SJCRH30 (cell line): ENCODE results near the gene FIZ1. TPM values are rescaled to one million over a fixed set of nuclear protein-coding genes. Genes with fewer than 3 reads are reported as not detected.
"Not testable (repeated sequence)": the region's sequence is repeated elsewhere in the genome, so short reads cannot be mapped to it uniquely, and the experiment has no call there.

ENCODE experiments used
- DNase-seq, 2 experiments: peaks; one replicate each; pipeline ENCODE4 v3.0.0-alpha.2; 2015 to 2020
- H3K27ac ChIP-seq: fragments of 250-450 bp; sonication (Bioruptor Pico); 2 replicates; pipeline ENCODE4 v1.5.1; 2020; ENCODE audit warnings: mild to moderate bottlenecking, moderate library complexity
- H3K27me3 ChIP-seq: fragments of 250-450 bp; sonication (Bioruptor Pico); 2 replicates; pipeline ENCODE4 v1.5.1; 2020; ENCODE audit warnings: mild to moderate bottlenecking, moderate library complexity
- H3K36me3 ChIP-seq: fragments of 250-450 bp; sonication (Bioruptor Pico); 2 replicates; pipeline ENCODE4 v1.5.1; 2020; ENCODE audit warnings: mild to moderate bottlenecking, moderate library complexity
- H3K4me1 ChIP-seq: fragments of 250-450 bp; sonication (Bioruptor Pico); 2 replicates; pipeline ENCODE4 v1.5.1; 2020; ENCODE audit warnings: mild to moderate bottlenecking, moderate library complexity
- H3K4me3 ChIP-seq: fragments of 250-450 bp; sonication (Bioruptor Pico); 2 replicates; pipeline ENCODE4 v1.5.1; 2020; ENCODE audit warnings: mild to moderate bottlenecking, moderate library complexity
- H3K9me3 ChIP-seq: fragments of 250-450 bp; sonication (Bioruptor Pico); replicated peaks from 2 replicates; pipeline ENCODE4 v1.5.1; 2020; ENCODE audit warnings: mild to moderate bottlenecking, moderate library complexity
- total RNA-seq: library from RNA; depleted of rRNA; stranded (reverse); fragments of >200 nt; shearing (Covaris generic); gene quantifications from 2 replicates; pipeline ENCODE4 v1.2.3, GENCODE V29; 2014

Gene FIZ1
- total RNA-seq, 1 experiment from 2014 or later: 7.9 TPM

DNA sequence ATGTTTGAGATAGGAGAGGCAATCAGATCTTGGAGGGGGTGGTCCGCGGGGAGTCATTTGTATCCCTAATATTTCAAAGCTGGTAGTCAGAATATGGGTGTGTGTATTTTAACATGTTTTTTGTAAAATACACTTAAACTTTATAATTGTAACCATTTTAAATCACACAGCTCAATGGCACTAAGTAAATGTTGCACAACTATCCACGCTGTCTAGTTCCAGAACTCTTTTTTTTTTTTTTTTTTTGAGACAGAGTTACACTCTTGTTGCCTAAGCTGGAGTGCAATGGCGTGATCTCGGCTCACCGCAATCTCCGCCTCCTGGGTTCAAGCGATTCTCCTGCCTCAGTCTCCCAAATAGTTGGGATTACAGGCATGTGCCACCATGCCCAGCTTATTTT is 15.4 kb downstream of the FIZ1 start:
- H3K4me3 ChIP-seq, H3K27me3 ChIP-seq: not testable (repeated sequence)

DNA sequence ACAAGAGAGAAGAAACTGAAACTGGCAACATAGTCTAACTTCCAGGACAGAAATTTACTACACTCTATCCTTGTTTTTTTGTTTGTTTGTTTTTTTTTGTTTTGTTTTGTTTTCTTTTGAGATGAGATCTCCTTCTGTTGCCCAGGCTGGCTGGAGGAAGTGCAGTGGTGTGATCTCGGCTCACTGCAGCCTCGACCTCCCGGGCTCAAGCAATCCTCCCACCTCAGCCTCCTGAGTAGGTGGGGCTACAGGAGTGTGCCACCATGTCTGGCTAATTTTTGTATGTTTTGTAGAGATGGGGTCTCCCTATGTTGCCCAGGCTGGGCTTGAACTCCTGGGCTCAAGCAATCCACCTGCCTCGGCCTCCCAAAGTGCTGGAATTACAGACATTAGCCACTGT is 17.0 kb downstream of the FIZ1 start:
- not testable (repeated sequence) for H3K27me3 ChIP-seq, H3K4me3 ChIP-seq, H3K9me3 ChIP-seq, H3K27ac ChIP-seq, DNase-seq, H3K36me3 ChIP-seq
- H3K4me1 ChIP-seq: peaks cover 15% of the 10 kb centered on the region

More for the DNA sequence above, 15.4 kb downstream of the FIZ1 start:
- not testable (repeated sequence) for H3K36me3 ChIP-seq, DNase-seq, H3K9me3 ChIP-seq, H3K27ac ChIP-seq
- peaks cover 15% of the 10 kb centered on the region for H3K4me1 ChIP-seq

DNA sequence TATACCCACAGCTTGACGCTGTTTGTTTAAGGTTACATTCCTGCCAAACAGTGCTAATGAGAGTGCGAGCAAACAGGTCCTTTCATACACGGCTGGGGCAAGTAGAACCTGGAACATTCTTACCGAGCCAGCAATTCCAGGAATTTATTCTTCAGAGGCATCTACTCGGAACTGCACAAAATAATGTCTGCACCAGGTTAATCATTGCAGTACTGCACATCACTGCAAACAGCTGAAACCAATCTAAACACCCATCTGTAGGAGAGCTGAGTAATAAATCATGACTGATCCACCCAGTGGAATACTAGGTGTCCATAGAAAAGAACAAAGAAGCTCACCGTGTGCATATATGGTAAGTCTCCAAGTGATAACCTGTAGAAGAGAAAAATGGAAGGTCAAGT is 17.5 kb downstream of the FIZ1 start:
- Histone ChIP-seq H3K4me3 (no peak overlapping the region), H3K36me3 (peaks cover 3% of the 10 kb centered on the region; the same call in 1 of the 2 replicates), H3K9me3 (no peaks in the 10 kb centered on the region)

DNA sequence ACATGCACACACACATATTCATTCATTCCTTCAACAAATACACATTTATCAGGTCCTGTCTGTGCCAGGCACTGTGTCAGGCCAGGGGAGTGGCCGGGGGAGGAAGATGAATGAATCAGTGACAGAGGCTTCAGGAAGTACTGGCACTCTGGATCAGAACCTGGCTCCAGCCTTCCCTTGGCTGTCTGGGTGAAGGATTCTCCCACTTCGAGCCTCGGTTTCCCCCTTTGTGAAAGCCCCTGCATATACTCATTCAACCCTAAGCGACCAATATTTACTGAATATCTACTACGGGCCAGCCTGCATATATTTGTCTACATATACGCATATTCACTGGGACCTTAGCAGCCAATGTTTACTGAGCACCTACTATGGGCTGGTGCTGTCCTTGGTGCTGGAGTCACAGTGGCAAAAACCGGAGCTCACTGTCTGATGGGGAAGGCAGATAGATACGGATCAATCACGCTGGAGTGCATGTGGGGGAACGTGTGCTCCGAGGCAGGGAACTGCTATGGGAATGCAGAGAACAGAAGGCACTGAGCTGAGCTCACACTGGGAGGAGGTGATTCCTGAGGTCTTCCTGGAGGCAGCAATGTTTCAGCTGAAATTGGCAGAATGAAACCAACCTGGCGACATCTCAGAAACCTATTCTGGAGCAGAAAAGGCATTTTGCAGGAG is 18.0 kb downstream of the FIZ1 start:
- H3K4me3 ChIP-seq: peak overlapping the region; percentile 94
- H3K4me1 ChIP-seq: peaks cover 7% of the 10 kb centered on the region
- no peaks in the 10 kb centered on the region for H3K9me3 ChIP-seq
- no peaks in the 10 kb centered on the region for H3K27me3 ChIP-seq
- peaks cover 6% of the 10 kb centered on the region; the same call in 1 of the 2 replicates for H3K36me3 ChIP-seq
- peak overlapping the region; percentile 74; the same call in 1 of the 2 replicates for H3K27ac ChIP-seq
- no peak for DNase-seq

More for the DNA sequence above, 17.5 kb downstream of the FIZ1 start:
- DNase-seq: no peak
- Histone ChIP-seq H3K27ac (no peak overlapping the region), H3K27me3 (no peaks in the 10 kb centered on the region), H3K4me1 (peaks cover 13% of the 10 kb centered on the region)

DNA sequence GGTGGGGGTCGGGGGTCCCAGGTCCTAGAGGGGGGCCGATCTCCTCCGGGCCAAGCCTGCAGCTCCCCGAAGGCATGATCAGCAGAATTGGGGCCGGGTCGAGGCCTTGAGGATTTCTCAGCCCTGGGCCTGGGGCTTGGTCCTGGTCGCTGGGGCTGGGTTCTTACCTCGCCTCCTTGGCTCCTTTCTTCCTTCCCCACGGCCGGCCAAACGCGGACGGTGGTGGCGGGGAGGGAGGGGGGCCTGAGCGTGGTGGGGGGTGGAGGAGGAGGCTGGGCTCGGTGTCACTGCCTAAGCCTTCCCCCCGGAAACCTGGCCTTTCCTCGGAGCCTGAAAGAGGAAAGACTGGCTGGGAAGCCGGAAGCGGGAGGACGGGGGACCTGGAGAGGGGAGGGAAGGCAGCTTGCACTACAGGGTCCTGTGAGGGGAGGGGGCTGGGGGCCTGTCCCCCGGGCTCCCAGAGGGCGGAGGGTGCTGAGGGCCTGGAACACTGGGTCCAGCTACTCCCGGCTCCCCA is 18.6 kb downstream of the FIZ1 start, which contains the start of gene ZNF579:
ZNF579 (minus strand) TSS at position 221 of the 517 bp plus-strand sequence. CDS start 1,209 bp downstream, outside the sequence.
- H3K27ac ChIP-seq: peak within 1 kb of the TSS; percentile 74
- DNase-seq: peak; percentile 92 to 94
- peaks cover 7% of the 10 kb centered on the region; the same call in 1 of the 2 replicates for H3K36me3 ChIP-seq
- peak within 1 kb of the TSS; percentile 94 for H3K4me3 ChIP-seq
- no peaks in the 10 kb centered on the region for H3K9me3 ChIP-seq
- no peaks in the 10 kb centered on the region for H3K27me3 ChIP-seq
- peaks cover 6% of the 10 kb centered on the region for H3K4me1 ChIP-seq

DNA sequence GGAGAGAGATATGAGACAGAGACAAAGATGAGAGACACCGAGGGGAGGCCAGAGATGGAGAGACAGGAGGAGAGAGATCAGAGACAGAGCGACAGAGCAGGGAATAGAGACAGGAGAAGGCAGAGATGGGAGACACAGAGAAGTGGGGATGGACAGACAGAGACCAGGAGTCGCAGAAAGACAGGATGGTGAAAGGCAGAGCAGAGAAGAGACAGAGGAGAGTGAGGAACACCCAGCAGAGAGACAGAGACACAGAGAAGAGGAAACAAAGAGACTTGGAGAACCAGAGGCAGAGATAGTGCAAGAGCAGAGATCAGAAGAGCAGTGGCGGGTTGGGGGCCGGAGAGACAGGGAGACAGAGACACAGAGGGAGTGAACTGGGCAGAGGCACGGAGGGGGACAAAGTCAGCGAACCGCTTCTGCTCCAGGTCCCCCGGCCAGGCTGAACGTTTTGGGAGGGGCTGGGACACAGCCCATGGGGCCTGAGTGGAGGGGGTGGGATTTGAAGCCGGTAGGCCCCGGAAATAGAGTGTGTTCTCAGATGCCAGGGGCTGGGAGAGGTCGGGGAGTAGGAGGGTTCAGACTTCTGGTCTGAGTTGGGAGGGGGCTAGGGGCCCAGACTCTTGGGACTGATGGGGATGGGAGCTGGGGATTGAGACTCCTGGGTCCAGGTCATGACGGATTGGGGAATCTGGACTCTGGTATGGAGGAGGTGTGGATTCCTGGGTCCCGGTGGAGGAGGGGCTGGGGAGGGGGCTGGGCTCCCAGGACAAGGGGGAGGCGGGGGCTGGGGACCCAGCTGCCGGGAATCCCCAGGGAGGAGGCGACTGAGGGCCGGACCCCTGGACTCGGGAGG is 19.3 kb downstream of the FIZ1 start:
- peaks cover 7% of the 10 kb centered on the region; the same call in 1 of the 2 replicates for H3K36me3 ChIP-seq
- DNase-seq: peak; percentile 60 to 62
- H3K27me3 ChIP-seq: no peaks in the 10 kb centered on the region
- peak overlapping the region; percentile 74 for H3K27ac ChIP-seq
- H3K9me3 ChIP-seq: no peaks in the 10 kb centered on the region
- no peaks in the 10 kb centered on the region; the same call in 1 of the 2 replicates for H3K4me1 ChIP-seq
- H3K4me3 ChIP-seq: peak overlapping the region; percentile 94

DNA sequence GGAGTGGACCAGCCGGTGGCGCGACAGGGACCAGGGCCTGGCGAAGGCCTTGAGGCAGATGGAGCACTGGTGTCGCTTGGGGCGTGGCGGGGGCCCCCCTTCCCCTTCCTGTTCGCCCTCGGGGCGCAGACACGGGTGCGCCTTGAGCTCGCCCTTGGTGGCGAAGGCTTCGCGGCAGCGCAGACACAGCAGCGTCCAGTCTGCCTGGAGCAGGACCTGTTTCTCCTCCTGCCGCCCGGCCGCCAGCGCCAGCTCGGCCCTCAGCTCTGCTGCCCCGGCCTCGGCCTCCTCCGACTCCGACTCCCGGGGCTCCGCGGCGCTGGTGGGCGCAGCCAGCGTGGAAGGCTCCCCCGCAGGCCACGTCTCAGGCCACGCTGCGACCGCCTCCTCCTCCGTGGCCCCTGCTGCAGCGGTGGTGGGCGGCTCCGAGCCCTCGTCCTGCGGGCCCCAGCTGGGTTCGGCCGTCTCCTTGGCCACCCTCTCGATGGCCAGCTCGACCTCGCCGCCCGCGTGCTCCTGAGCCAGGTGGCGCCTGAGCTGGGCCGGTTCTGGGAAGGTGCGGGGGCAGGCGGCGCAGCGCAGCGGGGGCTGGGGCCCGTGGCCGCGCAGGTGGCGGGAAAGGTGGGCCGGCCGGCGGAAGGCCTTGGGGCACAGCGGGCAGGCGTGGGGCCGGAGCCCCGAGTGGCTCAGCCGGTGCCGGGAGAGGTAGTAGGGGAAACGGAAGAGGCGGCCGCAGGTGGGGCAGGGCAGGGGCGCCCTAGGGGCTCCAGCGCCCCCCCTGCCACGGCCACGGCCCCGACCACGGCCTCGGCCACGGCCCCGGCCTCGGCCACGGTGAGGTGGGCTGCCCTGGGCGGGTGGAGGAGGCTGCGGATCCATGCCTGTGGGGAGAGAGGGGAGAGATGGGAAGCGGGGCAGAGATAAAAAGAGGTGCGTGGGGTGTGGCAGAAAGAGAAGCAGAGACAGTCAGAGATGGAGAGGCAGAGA is 20.3 kb downstream of the FIZ1 start:
- Histone ChIP-seq H3K27ac (no peak overlapping the region; the same call in 1 of the 2 replicates), H3K27me3 (no peaks in the 10 kb centered on the region), H3K4me1 (no peaks in the 10 kb centered on the region), H3K36me3 (peaks cover 7% of the 10 kb centered on the region; the same call in 1 of the 2 replicates), H3K9me3 (no peaks in the 10 kb centered on the region), H3K4me3 (peak overlapping the region; percentile 94)
- no peak for DNase-seq

DNA sequence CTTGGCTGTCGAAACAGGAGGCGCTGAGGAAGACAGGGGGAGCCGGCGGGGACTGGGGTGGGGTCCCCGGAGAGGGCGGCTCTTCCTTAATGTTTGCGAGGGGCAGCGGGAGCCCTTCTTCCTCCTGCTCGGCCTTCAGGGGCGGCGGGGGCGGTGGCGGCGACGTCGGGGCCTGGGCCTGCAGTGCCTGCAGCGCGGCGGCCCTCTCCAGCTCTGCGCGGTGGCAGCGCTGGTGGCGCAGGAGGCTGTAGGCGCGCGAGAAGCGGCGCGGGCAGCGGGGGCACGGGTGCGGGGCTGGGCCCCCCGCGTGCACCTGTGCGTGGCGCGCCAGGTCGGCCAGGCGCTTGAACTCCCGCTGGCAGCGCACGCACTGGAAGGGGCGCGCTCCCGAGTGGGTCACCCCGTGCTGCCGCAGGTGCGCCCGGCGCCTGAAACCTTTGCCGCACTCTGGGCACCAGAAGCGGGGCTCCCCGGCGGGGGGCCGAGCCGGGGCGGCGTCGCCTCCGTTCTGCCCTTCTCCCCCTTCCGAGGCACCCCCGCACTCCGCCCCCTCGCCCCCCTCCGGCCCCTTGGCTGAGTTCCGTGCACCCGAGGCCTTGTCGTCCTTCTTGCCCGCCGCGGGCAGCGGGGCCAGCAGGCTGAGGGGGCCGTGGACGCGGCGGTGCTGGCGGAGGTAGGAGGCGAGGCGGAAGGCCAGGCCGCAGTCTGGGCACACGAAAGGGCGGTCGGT is 21.1 kb downstream of the FIZ1 start:
- Histone ChIP-seq H3K36me3 (peaks cover 7% of the 10 kb centered on the region; the same call in 1 of the 2 replicates), H3K4me1 (no peaks in the 10 kb centered on the region)
- no peak for DNase-seq

DNA sequence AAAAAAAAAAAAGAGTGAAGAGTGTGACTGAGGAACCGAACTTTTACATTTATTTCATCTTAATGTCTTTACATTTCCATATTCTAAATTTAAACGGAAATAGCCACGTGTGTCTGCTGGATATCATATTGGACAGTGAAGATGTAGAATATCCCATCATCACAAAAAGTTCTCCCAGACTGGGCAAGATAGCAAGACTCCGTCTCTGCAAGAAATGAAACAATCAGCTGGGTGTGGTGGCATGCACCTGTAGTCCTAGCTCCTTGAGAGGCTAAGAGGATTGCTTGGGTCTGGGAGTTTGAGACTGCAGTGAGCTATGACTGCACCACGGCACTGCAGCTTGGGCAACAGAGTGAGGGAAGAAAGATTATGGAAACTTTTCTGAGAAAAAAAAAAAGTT is 22.6 kb downstream of the FIZ1 start:
- no peak for DNase-seq
- no peak overlapping the region for H3K4me3 ChIP-seq
- H3K36me3 ChIP-seq: peaks cover 7% of the 10 kb centered on the region; the same call in 1 of the 2 replicates
- no peaks in the 10 kb centered on the region for H3K4me1 ChIP-seq
- no peak overlapping the region for H3K27ac ChIP-seq
- H3K9me3 ChIP-seq: no peaks in the 10 kb centered on the region
- H3K27me3 ChIP-seq: no peaks in the 10 kb centered on the region

More for the DNA sequence above, 21.1 kb downstream of the FIZ1 start:
- Histone ChIP-seq H3K27me3 (no peaks in the 10 kb centered on the region), H3K27ac (no peak overlapping the region), H3K9me3 (no peaks in the 10 kb centered on the region), H3K4me3 (no peak overlapping the region)

DNA sequence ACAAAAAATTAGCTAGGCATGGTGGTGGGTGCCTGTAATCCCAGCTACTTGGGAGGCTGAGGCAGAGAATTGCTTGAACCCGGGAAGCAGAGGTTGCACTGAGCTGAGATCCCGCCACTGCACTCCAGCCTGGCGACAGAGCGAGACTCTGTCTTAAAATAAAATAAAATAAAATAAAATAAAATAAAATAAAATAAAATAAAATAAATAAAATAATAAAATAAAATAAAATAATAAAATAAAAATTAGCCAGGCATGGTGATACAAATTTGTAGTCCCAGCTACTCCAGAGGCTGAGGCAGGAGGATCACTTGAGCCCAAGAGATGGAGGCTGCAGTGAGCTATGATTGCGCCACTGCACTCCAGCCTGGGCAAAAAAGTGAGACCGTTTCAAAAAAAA is 25.4 kb downstream of the FIZ1 start:
- H3K4me1 ChIP-seq, H3K36me3 ChIP-seq, H3K9me3 ChIP-seq, H3K27ac ChIP-seq, H3K27me3 ChIP-seq, DNase-seq, H3K4me3 ChIP-seq: not testable (repeated sequence)

DNA sequence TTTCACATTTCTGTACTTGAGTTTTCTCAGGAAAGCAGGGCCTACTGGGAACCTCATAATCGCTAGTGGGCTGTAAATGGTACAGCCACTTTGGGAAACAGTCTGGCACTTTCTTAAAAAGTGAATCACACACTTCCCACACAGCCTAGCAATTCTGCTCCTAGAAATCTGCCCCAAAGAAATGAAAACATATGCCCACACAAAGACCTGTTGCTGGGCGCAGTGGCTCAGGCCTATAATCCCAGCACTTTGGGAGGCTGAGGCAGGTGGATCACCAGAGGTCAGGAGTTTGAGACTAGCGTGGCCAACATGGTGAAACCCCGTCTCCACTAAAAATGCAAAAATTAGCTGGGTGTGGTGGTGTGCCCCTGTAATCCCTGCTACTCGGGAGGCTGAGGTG is 29.8 kb downstream of the FIZ1 start:
- not testable (repeated sequence) for H3K36me3 ChIP-seq, H3K4me3 ChIP-seq, H3K27ac ChIP-seq, H3K4me1 ChIP-seq, H3K9me3 ChIP-seq, DNase-seq, H3K27me3 ChIP-seq

DNA sequence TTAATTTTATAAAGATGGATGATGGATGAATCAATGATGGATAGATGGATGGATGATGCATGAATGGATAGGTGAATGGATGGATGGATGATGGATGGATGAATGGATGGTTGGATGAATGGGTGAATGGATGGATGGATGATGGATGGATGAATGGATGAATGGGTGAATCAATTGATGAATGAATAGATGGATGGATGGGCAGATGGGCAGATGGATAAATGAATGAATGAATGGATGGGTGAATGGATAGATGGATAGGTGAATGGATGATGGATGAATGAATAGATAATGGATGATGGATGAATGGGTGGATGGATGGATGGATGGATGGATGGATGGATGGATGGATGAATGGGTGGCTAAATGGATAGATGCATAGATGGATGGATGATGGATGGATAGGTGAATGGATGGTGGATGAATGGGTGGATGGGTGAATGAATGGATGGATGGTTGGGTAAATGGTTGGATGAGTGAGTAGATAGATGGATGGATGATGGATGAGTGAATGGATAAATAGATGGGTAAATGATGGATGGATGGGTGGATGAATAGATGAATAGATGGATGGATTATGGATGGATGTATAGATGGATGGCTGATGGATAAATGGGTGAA is 31.5 kb downstream of the FIZ1 start:
- Histone ChIP-seq H3K36me3 (no peaks in the 10 kb centered on the region), H3K4me3 (no peak overlapping the region), H3K27ac (no peak overlapping the region), H3K9me3 (no peaks in the 10 kb centered on the region; the same call in 1 of the 2 replicates), H3K4me1 (no peaks in the 10 kb centered on the region), H3K27me3 (peaks cover 14% of the 10 kb centered on the region)
- DNase-seq: no peak

DNA sequence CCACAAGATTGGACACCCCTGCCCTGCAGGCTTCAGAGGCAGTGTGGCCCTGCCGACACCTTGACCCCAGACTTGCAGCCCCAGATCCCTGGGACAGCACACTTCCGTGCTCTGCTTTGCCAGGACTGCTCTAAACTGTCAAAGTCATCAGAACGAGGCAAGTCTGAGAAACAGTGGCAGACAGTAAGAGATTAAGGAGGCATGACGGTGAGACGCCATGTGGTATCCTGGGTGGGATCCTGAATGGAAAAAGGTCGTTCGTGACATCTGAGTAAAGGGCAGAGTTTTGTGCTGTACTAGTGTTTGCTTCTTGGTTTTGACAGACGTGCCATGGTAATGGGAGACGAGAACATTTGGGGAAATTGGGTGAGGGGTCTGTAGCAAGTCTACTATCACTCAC is 32.5 kb downstream of the FIZ1 start:
- peaks cover 16% of the 10 kb centered on the region for H3K27me3 ChIP-seq
- H3K4me1 ChIP-seq: no peaks in the 10 kb centered on the region
- no peak for DNase-seq

More for the DNA sequence above, 32.5 kb downstream of the FIZ1 start:
- Histone ChIP-seq H3K9me3 (no peaks in the 10 kb centered on the region; the same call in 1 of the 2 replicates), H3K4me3 (no peak overlapping the region), H3K36me3 (no peaks in the 10 kb centered on the region), H3K27ac (no peak overlapping the region)
